GM23338 (cell line): Measurements from ENCODE around the gene SLC25A20. TPM values are rescaled to one million over a fixed set of nuclear protein-coding genes. Genes with fewer than 3 reads are reported as not detected.

ENCODE experiments used
- ATAC-seq: fragments of 200-7000 bp; cut with Tn5 transposase; 3 replicates; pipeline ENCODE4 v1.9.1; 2020
- DNase-seq: peaks from one replicate; pipeline ENCODE4 v3.0.0-alpha.2; 2015; ENCODE audit warnings: low spot score
- H2AFZ ChIP-seq: fragments of 200-600 bp; sonication (generic); 2 replicates; pipeline ENCODE4 v1.8.0; 2016; ENCODE audit warnings: antibody characterized with exemption, mild to moderate bottlenecking, moderate library complexity
- H3F3A ChIP-seq: fragments of 200-600 bp; sonication (generic); replicated peaks from 2 replicates; pipeline ENCODE4 v1.8.0; 2017; ENCODE audit warnings: antibody characterized with exemption, mixed run types, low read depth
- H3K27ac ChIP-seq: fragments of 200-600 bp; sonication (generic); 2 replicates; pipeline ENCODE4 v1.6.1; 2016; ENCODE audit warnings: low read depth
- H3K27me3 ChIP-seq: fragments of 200-600 bp; sonication (generic); 2 replicates; pipeline ENCODE4 v1.8.0; 2016; ENCODE audit warnings: mild to moderate bottlenecking, mixed run types, moderate library complexity; ENCODE audit not compliant: insufficient read depth
- H3K36me3 ChIP-seq: fragments of 200-600 bp; sonication (generic); 2 replicates; pipeline ENCODE4 v1.8.0; 2016; ENCODE audit warnings: mild to moderate bottlenecking; ENCODE audit not compliant: insufficient read depth
- H3K4me1 ChIP-seq: fragments of 200-600 bp; sonication (generic); 2 replicates; pipeline ENCODE4 v1.8.0; 2016; ENCODE audit warnings: mild to moderate bottlenecking, moderate library complexity; ENCODE audit not compliant: insufficient read depth
- H3K4me2 ChIP-seq: fragments of 200-600 bp; sonication (generic); 2 replicates; pipeline ENCODE4 v1.7.1; 2017; ENCODE audit warnings: mixed run types
- H3K4me3 ChIP-seq: fragments of 200-600 bp; sonication (generic); 2 replicates; pipeline ENCODE4 v1.6.1; 2016; ENCODE audit warnings: mixed run types
- H3K79me2 ChIP-seq: fragments of 200-600 bp; sonication (generic); replicated peaks from 2 replicates; pipeline ENCODE4 v1.8.0; 2017; ENCODE audit warnings: mild to moderate bottlenecking; ENCODE audit not compliant: insufficient read depth
- H3K9me2 ChIP-seq: fragments of 200-600 bp; sonication (generic); 2 replicates; pipeline ENCODE4 v1.8.0; 2017; ENCODE audit not compliant: insufficient read depth
- H4K20me1 ChIP-seq: fragments of 200-600 bp; sonication (generic); replicated peaks from 2 replicates; pipeline ENCODE4 v1.8.0; 2017; ENCODE audit warnings: mild to moderate bottlenecking; ENCODE audit not compliant: insufficient read depth
- H3K27ac Mint-ChIP-seq: 2 replicates; pipeline ENCODE4 v1.8.0; 2020; ENCODE audit warnings: inconsistent platforms, mild to moderate bottlenecking, moderate library complexity, mixed read lengths
- H3K27me3 Mint-ChIP-seq: 3 replicates; pipeline ENCODE4 v1.8.0; 2022; ENCODE audit warnings: low read depth, mild to moderate bottlenecking, moderate library complexity, mixed read lengths, inconsistent platforms; ENCODE audit not compliant: insufficient read depth, poor library complexity
- H3K36me3 Mint-ChIP-seq: 3 replicates; pipeline ENCODE4 v1.8.0; 2021; ENCODE audit warnings: low read depth, mild to moderate bottlenecking, inconsistent platforms, moderate library complexity, mixed read lengths
- H3K4me1 Mint-ChIP-seq: 3 replicates; pipeline ENCODE4 v1.8.0; 2020; ENCODE audit warnings: mild to moderate bottlenecking, inconsistent platforms, mixed read lengths
- H3K4me3 Mint-ChIP-seq: 3 replicates; pipeline ENCODE4 v1.8.0; 2021; ENCODE audit warnings: moderate library complexity, mild to moderate bottlenecking, inconsistent platforms, mixed read lengths
- H3K9me3 Mint-ChIP-seq: 3 replicates; pipeline ENCODE4 v1.8.0; 2020; ENCODE audit warnings: moderate library complexity, mild to moderate bottlenecking, inconsistent platforms, mixed read lengths
- CREB1 ChIP-seq: fragments of 250-450 bp; sonication (Bioruptor Pico); IDR thresholded peaks from 2 replicates; pipeline ENCODE4 v1.5.0; 2020; ENCODE audit warnings: low read depth, mild to moderate bottlenecking, moderate library complexity
- CTCF ChIP-seq, 2 experiments: fragments of 200-600 bp in 1 of 2; sonication (generic) in 1 of 2; conservative IDR thresholded peaks; 2 replicates each; pipeline versions ENCODE4 v1.5.1 to v1.6.1; 2016 to 2017; ENCODE audit warnings: antibody characterized with exemption in 2 of 2, low read depth in 2 of 2, mild to moderate bottlenecking in 2 of 2, moderate library complexity in 1 of 2
- EZH2 ChIP-seq: fragments of 200-600 bp; sonication (generic); IDR thresholded peaks from one replicate; pipeline ENCODE4 v1.8.0; 2017; ENCODE audit warnings: antibody characterized with exemption, mild to moderate bottlenecking, low read depth; ENCODE audit not compliant: unreplicated experiment
- EZH2phosphoT487 ChIP-seq: fragments of 200-600 bp; sonication (generic); IDR thresholded peaks from one replicate; pipeline ENCODE4 v1.8.1; 2018; ENCODE audit warnings: antibody characterized with exemption; ENCODE audit not compliant: unreplicated experiment
- NANOG ChIP-seq: IDR thresholded peaks from 2 replicates; pipeline ENCODE4 v1.6.1; 2016; ENCODE audit warnings: antibody characterized with exemption, borderline replicate concordance
- POLR2AphosphoS5 ChIP-seq: IDR thresholded peaks from 2 replicates; pipeline ENCODE4 v1.6.1; 2016; ENCODE audit warnings: antibody characterized with exemption, low read depth
- STAT1 ChIP-seq: IDR thresholded peaks from one replicate; pipeline ENCODE4 v1.6.1; 2016; ENCODE audit warnings: antibody characterized with exemption; ENCODE audit not compliant: unreplicated experiment
- ZNF114 ChIP-seq: fragments of 250-450 bp; sonication (Bioruptor Pico); IDR thresholded peaks from 2 replicates; pipeline ENCODE4 v1.5.0; 2020; ENCODE audit warnings: mild to moderate bottlenecking, moderate library complexity
- ZNF462 ChIP-seq: fragments of 250-450 bp; sonication (Bioruptor Pico); IDR thresholded peaks from 2 replicates; pipeline ENCODE4 v1.5.0; 2020; ENCODE audit warnings: mild to moderate bottlenecking, moderate library complexity
- polyA plus RNA-seq: library from polyadenylated mRNA; unstranded; fragments of >200 nt; fragmentation: Nextera tagmentation; extraction: Ambion mirVana; gene quantifications from 2 replicates; pipeline ENCODE4 v1.2.1, GENCODE V29; 2016
- total RNA-seq: library from RNA; depleted of rRNA; stranded (reverse); fragments of >200 nt; shearing (Covaris generic); gene quantifications from 2 replicates; pipeline ENCODE4 v1.2.3, GENCODE V29; 2014
- TF ChIP-seq, protein P1 (sequence below): IDR thresholded peaks from one replicate; pipeline ENCODE4 v1.6.1; 2018; ENCODE audit warnings: antibody characterized with exemption; ENCODE audit not compliant: unreplicated experiment

SLC25A20 gene
- total and polyA plus RNA-seq, 2 experiments from 2014 or later, result 3.0 to 4.3 TPM

GRCh38 chr3:48858709-48859108 is 40.0 kb downstream of the SLC25A20 start (continued):
- TF ChIP-seq, protein P1, sequence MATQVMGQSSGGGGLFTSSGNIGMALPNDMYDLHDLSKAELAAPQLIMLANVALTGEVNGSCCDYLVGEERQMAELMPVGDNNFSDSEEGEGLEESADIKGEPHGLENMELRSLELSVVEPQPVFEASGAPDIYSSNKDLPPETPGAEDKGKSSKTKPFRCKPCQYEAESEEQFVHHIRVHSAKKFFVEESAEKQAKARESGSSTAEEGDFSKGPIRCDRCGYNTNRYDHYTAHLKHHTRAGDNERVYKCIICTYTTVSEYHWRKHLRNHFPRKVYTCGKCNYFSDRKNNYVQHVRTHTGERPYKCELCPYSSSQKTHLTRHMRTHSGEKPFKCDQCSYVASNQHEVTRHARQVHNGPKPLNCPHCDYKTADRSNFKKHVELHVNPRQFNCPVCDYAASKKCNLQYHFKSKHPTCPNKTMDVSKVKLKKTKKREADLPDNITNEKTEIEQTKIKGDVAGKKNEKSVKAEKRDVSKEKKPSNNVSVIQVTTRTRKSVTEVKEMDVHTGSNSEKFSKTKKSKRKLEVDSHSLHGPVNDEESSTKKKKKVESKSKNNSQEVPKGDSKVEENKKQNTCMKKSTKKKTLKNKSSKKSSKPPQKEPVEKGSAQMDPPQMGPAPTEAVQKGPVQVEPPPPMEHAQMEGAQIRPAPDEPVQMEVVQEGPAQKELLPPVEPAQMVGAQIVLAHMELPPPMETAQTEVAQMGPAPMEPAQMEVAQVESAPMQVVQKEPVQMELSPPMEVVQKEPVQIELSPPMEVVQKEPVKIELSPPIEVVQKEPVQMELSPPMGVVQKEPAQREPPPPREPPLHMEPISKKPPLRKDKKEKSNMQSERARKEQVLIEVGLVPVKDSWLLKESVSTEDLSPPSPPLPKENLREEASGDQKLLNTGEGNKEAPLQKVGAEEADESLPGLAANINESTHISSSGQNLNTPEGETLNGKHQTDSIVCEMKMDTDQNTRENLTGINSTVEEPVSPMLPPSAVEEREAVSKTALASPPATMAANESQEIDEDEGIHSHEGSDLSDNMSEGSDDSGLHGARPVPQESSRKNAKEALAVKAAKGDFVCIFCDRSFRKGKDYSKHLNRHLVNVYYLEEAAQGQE, result no peak
- no peak for TF ChIP-seq STAT1
- TF ChIP-seq POLR2AphosphoS5, result no peak
- TF ChIP-seq EZH2phosphoT487, result no peak
- TF ChIP-seq CREB1, result no peak

DNA sequence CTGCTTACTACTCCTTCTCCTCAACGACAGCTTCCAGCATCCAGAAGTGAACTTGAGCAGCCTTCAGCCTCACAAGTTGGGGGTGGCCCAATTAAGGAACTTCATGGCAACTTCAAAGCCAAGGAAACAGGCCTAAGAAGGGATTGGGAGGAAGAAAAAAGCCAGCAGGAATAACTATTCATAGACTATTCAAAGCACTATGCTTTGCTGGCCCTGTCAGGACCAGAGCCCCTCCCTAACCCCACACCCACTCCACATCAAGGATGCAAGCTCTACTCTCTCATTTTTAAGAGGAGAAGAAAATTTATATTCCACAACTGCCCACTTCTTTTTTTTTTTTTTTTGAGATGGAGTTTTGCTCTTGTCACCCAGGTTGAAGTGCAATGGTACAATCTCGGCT is 41.0 kb downstream of the SLC25A20 start:
- no peak overlapping the region for H3K4me3 Mint-ChIP-seq
- H3K79me2 ChIP-seq, result no peaks in the 10 kb centered on the region
- ATAC-seq (no peak), DNase-seq (no peak)
- H2AFZ ChIP-seq, result no peak overlapping the region
- no peaks in the 10 kb centered on the region for H3K4me1 ChIP-seq
- H4K20me1 ChIP-seq, result no peaks in the 10 kb centered on the region
- no peaks in the 10 kb centered on the region for H3K4me1 Mint-ChIP-seq
- H3K27me3 Mint-ChIP-seq, result peaks cover 7% of the 10 kb centered on the region
- no peaks in the 10 kb centered on the region for H3K36me3 Mint-ChIP-seq
- H3K36me3 ChIP-seq, result no peaks in the 10 kb centered on the region
- no peaks in the 10 kb centered on the region for H3K9me3 Mint-ChIP-seq
- H3K9me2 ChIP-seq, result no peaks in the 10 kb centered on the region
- no peak overlapping the region for H3K27ac ChIP-seq
- H3K4me3 ChIP-seq, result no peak overlapping the region
- no peaks in the 10 kb centered on the region for H3F3A ChIP-seq
- H3K4me2 ChIP-seq, result no peak overlapping the region
- no peaks in the 10 kb centered on the region for H3K27me3 ChIP-seq
- H3K27ac Mint-ChIP-seq, result no peak overlapping the region
- no peak for TF ChIP-seq POLR2AphosphoS5
- TF ChIP-seq CTCF (conservative IDR thresholded peaks at IDR 0.05; ENCODE audit: low read depth in 2 of 2), result no peak
- TF ChIP-seq CREB1, result no peak
- no peak for TF ChIP-seq STAT1
- TF ChIP-seq ZNF462 (CRISPR knock-in tag), result no peak
- TF ChIP-seq, protein P1, result no peak
- no peak for TF ChIP-seq ZNF114 (CRISPR knock-in tag)
- no peak for TF ChIP-seq NANOG
- TF ChIP-seq EZH2, result no peak
